HEK293 (cell line): ENCODE data around the gene STIL.

Experiments used
- CTCF ChIA-PET: fragments of 350-600 bp; formaldehyde crosslinking; extraction: SDS; loops from one replicate; lab custom pipeline; 2021; ENCODE audit warnings: antibody characterized with exemption; lab: Yijun Ruan, JAX
- POLR2A ChIA-PET: fragments of 300-600 bp; formaldehyde crosslinking; extraction: SDS; loops from one replicate; lab custom pipeline; 2020; ENCODE audit warnings: antibody characterized with exemption, inconsistent platforms; lab: Yijun Ruan, JAX
- H3K27ac ChIP-seq: fragments of 200-500 bp; sonication (Bioruptor generic); 2 replicates; pipeline ENCODE4 v1.5.1; 2014; ENCODE audit warnings: low read depth, low read length, control low read depth, inconsistent platforms; ENCODE audit errors: extremely low read depth
- H3K36me3 ChIP-seq, 2 experiments: fragments of 200-500 bp in 1 of 2; sonication (Bioruptor generic) in 1 of 2; 1 replicate in 1 of 2; 2 replicates in 1 of 2; pipeline ENCODE4 v1.5.1; 2014 to 2017; ENCODE audit warnings: inconsistent platforms in 2 of 2, low read length in 2 of 2; ENCODE audit not compliant: control insufficient read depth in 2 of 2, insufficient read depth in 1 of 2
- H3K4me1 ChIP-seq: fragments of 200-500 bp; sonication (Bioruptor generic); 2 replicates; pipeline ENCODE4 v1.5.1; 2014; ENCODE audit warnings: mild to moderate bottlenecking, low read length, inconsistent platforms; ENCODE audit not compliant: control insufficient read depth, insufficient read depth
- H3K4me3 ChIP-seq: 2 replicates; pipeline ENCODE4 v1.5.1; 2011; ENCODE audit warnings: low read depth, mild to moderate bottlenecking, control low read depth, low read length, moderate library complexity
- H3K9me3 ChIP-seq: fragments of 200-500 bp; sonication (Bioruptor generic); 2 replicates; pipeline ENCODE4 v1.5.1; 2014; ENCODE audit warnings: low read depth, low read length, inconsistent platforms; ENCODE audit not compliant: control insufficient read depth, insufficient read depth
- GLI2 ChIP-seq: fragments of 450-650 bp; formaldehyde crosslinking; IDR thresholded peaks from 2 replicates; pipeline ENCODE4; 2017; ENCODE audit warnings: missing biosample characterization, missing genetic modification characterization, low read depth, borderline replicate concordance
- MZF1 ChIP-seq: fragments of 450-650 bp; formaldehyde crosslinking; IDR thresholded peaks from 2 replicates; pipeline ENCODE4 v1.5.1; 2017; ENCODE audit warnings: missing biosample characterization, missing genetic modification characterization, borderline replicate concordance
- PRDM1 ChIP-seq: fragments of 450-650 bp; formaldehyde crosslinking; IDR thresholded peaks from 2 replicates; pipeline ENCODE4; 2016; ENCODE audit warnings: missing biosample characterization, missing genetic modification characterization
- PRDM10 ChIP-seq: fragments of 450-650 bp; formaldehyde crosslinking; IDR thresholded peaks from 2 replicates; pipeline ENCODE4 v1.5.1; 2016; ENCODE audit warnings: missing biosample characterization, missing genetic modification characterization
- RBAK ChIP-seq: fragments of 450-650 bp; formaldehyde crosslinking; IDR thresholded peaks from 2 replicates; pipeline ENCODE4 v1.5.1; 2016; ENCODE audit warnings: missing biosample characterization, missing genetic modification characterization
- TSHZ1 ChIP-seq: fragments of 450-650 bp; formaldehyde crosslinking; IDR thresholded peaks from 2 replicates; pipeline ENCODE4 v1.5.1; 2016; ENCODE audit warnings: missing biosample characterization, missing genetic modification characterization, borderline replicate concordance
- ZBTB20 ChIP-seq: fragments of 450-650 bp; formaldehyde crosslinking; IDR thresholded peaks from 2 replicates; pipeline ENCODE4 v1.5.1; 2016; ENCODE audit warnings: missing biosample characterization, missing genetic modification characterization
- ZNF138 ChIP-seq: fragments of 450-650 bp; formaldehyde crosslinking; IDR thresholded peaks from 2 replicates; pipeline ENCODE4 v1.5.1; 2016; ENCODE audit warnings: missing biosample characterization, missing genetic modification characterization, borderline replicate concordance
- ZNF266 ChIP-seq: fragments of 450-650 bp; formaldehyde crosslinking; IDR thresholded peaks from 2 replicates; pipeline ENCODE4 v1.5.1; 2016; ENCODE audit warnings: missing biosample characterization, missing genetic modification characterization, low read depth
- ZNF274 ChIP-seq, 2 experiments: fragments of 200-500 bp in 1 of 2; fragments of 450-650 bp in 1 of 2; sonication (Bioruptor generic) in 1 of 2; formaldehyde crosslinking in 1 of 2; IDR thresholded peaks; 2 replicates each; pipeline versions ENCODE4 v1.5.1 to v1.6.1; 2014 to 2016; ENCODE audit warnings: borderline replicate concordance in 1 of 2, inconsistent platforms in 1 of 2, low read length in 1 of 2, missing biosample characterization in 1 of 2, missing genetic modification characterization in 1 of 2
- ZNF302 ChIP-seq: fragments of 450-650 bp; formaldehyde crosslinking; IDR thresholded peaks from 2 replicates; pipeline ENCODE4 v1.5.1; 2016; ENCODE audit warnings: missing biosample characterization, missing genetic modification characterization, low read depth
- ZNF394 ChIP-seq: fragments of 450-650 bp; formaldehyde crosslinking; IDR thresholded peaks from 2 replicates; pipeline ENCODE4 v1.5.1; 2016; ENCODE audit warnings: missing biosample characterization, missing genetic modification characterization, mild to moderate bottlenecking, moderate library complexity, borderline replicate concordance
- ZNF473 ChIP-seq: fragments of 450-650 bp; formaldehyde crosslinking; IDR thresholded peaks from 2 replicates; pipeline ENCODE4 v1.5.1; 2017; ENCODE audit warnings: missing biosample characterization, missing genetic modification characterization
- ZNF514 ChIP-seq: fragments of 450-650 bp; formaldehyde crosslinking; IDR thresholded peaks from 2 replicates; pipeline ENCODE4 v1.5.1; 2016; ENCODE audit warnings: missing biosample characterization, missing genetic modification characterization
- ZNF548 ChIP-seq: fragments of 450-650 bp; formaldehyde crosslinking; IDR thresholded peaks from 2 replicates; pipeline ENCODE4 v1.5.1; 2016; ENCODE audit warnings: missing biosample characterization, missing genetic modification characterization
- ZNF571 ChIP-seq: fragments of 450-650 bp; formaldehyde crosslinking; IDR thresholded peaks from 2 replicates; pipeline ENCODE4 v1.5.0; 2017; ENCODE audit warnings: missing biosample characterization, missing genetic modification characterization
- ZNF670 ChIP-seq: fragments of 450-650 bp; formaldehyde crosslinking; IDR thresholded peaks from 2 replicates; pipeline ENCODE4 v1.5.1; 2016; ENCODE audit warnings: missing biosample characterization, missing genetic modification characterization, low read depth
- ZNF791 ChIP-seq: fragments of 450-650 bp; formaldehyde crosslinking; IDR thresholded peaks from 2 replicates; pipeline ENCODE4 v1.5.1; 2016; ENCODE audit warnings: missing biosample characterization, missing genetic modification characterization
- ZSCAN4 ChIP-seq: fragments of 450-650 bp; formaldehyde crosslinking; IDR thresholded peaks from 2 replicates; pipeline ENCODE4 v1.5.1; 2017; ENCODE audit warnings: missing biosample characterization, missing genetic modification characterization
- TF ChIP-seq, protein P1 (sequence below): fragments of 450-650 bp; formaldehyde crosslinking; IDR thresholded peaks from 2 replicates; pipeline ENCODE4 v1.5.1; 2017; ENCODE audit warnings: missing biosample characterization, mild to moderate bottlenecking, missing genetic modification characterization, moderate library complexity
- TF ChIP-seq, protein P2 (sequence below): sonication (generic); formaldehyde crosslinking; IDR thresholded peaks from 2 replicates; pipeline ENCODE4 v1.8.1; 2022; ENCODE audit warnings: mild to moderate bottlenecking, moderate library complexity, missing genetic modification reagents

STIL gene

DNA sequence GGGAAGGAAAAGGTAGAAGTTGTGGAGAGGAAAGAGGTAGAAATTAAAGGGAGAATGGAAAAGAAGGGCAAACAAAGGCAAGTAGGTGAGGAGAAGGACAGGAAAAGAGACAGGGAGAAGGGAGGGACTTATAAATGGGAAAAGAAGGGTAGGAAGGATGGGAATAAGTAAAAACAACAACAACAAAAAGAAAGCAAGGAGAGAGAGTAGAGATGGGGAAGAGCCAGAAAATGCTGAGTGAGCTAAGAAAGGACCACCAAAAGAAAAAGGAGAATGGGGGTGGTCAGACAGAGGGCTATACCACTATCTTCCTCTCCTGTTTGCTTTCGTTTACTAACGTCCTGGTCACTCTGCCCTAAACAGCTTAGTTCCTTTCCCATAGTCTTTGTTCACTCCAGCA is 17.9 kb upstream of the STIL start:
- Histone ChIP-seq H3K4me3 (no peak overlapping the region), H3K27ac (no peak overlapping the region), H3K4me1 (no peaks in the 10 kb centered on the region), H3K36me3 (peaks cover 0 to 4% of the 10 kb centered on the region in 2 experiments; a peak in 2 of 3 replicates), H3K9me3 (no peaks in the 10 kb centered on the region)
- POLR2A ChIA-PET = interaction anchor here (4.7 kb wide), 1 partner anchor 18 kb away, joined by 88 read pairs; the partner anchor contains the start of gene STIL
- CTCF ChIA-PET = interaction anchor here (0.5 to 2.8 kb wide), 3 partner anchors 8 to 14 kb away, joined by 3 to 20 read pairs (median 9); no protein-coding TSS in a partner anchor
- no peak for TF ChIP-seq ZNF274 (IDR thresholded peaks at IDR 0.05; ENCODE audit: low read length)
- no peak for TF ChIP-seq ZNF274 (tag by site-specific recombination; IDR thresholded peaks at IDR 0.05; ENCODE audit: borderline replicate concordance)
- no peak for TF ChIP-seq ZNF548 (tag by site-specific recombination)
- TF ChIP-seq ZNF571 (tag by site-specific recombination) = no peak
- TF ChIP-seq PRDM1 (tag by site-specific recombination) = peak; percentile 78
- TF ChIP-seq, protein P1, sequence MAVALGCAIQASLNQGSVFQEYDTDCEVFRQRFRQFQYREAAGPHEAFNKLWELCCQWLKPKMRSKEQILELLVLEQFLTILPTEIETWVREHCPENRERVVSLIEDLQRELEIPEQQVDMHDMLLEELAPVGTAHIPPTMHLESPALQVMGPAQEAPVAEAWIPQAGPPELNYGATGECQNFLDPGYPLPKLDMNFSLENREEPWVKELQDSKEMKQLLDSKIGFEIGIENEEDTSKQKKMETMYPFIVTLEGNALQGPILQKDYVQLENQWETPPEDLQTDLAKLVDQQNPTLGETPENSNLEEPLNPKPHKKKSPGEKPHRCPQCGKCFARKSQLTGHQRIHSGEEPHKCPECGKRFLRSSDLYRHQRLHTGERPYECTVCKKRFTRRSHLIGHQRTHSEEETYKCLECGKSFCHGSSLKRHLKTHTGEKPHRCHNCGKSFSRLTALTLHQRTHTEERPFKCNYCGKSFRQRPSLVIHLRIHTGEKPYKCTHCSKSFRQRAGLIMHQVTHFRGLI (tag by site-specific recombination) = no peak
- peak; percentile 91 for TF ChIP-seq PRDM10

DNA sequence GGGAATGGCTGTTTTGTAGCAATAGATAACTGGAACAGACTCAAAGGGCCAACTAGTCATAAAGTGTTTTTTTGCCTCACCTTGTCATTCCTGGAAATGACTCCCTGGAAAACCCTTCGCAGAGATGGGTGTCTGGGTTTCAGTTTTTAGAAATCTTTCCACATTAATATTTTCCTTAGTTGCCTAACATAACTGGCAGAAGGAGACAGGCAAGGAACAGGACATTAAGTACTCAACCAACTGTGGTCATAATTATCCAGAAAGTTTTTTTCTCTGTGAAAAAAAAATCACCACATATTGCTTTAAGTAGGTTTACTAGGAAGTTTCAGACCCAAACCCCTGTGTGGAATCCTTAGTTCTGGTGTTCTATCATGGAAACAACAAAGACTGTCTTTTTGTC is 16.3 kb upstream of the STIL start:
- Histone ChIP-seq H3K4me3 (no peak overlapping the region), H3K9me3 (no peaks in the 10 kb centered on the region), H3K36me3 (no peaks in the 10 kb centered on the region), H3K4me1 (no peaks in the 10 kb centered on the region), H3K27ac (no peak overlapping the region)
- POLR2A ChIA-PET = interaction anchor here (1.0 kb wide), 1 partner anchor 16 kb away, joined by 10 read pairs; the partner anchor contains the start of gene STIL
- CTCF ChIA-PET = interaction anchor here (0.7 to 1.0 kb wide), 2 partner anchors 8 to 21 kb away, joined by 3 to 6 read pairs; no protein-coding TSS in a partner anchor
- no peak for TF ChIP-seq ZNF394 (tag by site-specific recombination)
- TF ChIP-seq, protein P2, sequence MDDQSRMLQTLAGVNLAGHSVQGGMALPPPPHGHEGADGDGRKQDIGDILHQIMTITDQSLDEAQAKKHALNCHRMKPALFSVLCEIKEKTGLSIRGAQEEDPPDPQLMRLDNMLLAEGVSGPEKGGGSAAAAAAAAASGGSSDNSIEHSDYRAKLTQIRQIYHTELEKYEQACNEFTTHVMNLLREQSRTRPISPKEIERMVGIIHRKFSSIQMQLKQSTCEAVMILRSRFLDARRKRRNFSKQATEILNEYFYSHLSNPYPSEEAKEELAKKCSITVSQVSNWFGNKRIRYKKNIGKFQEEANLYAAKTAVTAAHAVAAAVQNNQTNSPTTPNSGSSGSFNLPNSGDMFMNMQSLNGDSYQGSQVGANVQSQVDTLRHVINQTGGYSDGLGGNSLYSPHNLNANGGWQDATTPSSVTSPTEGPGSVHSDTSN (CRISPR knock-in tag) = no peak
- TF ChIP-seq TSHZ1 (tag by site-specific recombination) = no peak
- no peak for TF ChIP-seq MZF1 (tag by site-specific recombination)
- TF ChIP-seq ZBTB20 (tag by site-specific recombination) = no peak
- TF ChIP-seq ZNF138 (tag by site-specific recombination) = no peak
- no peak for TF ChIP-seq ZSCAN4
- no peak for TF ChIP-seq ZNF514 (tag by site-specific recombination)
- no peak for TF ChIP-seq GLI2 (tag by site-specific recombination)
- no peak for TF ChIP-seq ZNF791 (tag by site-specific recombination)
- TF ChIP-seq ZNF266 = no peak
- no peak for TF ChIP-seq ZNF302 (tag by site-specific recombination)
- TF ChIP-seq ZNF670 (tag by site-specific recombination) = no peak
- TF ChIP-seq ZNF473 (tag by site-specific recombination) = no peak
- TF ChIP-seq RBAK (tag by site-specific recombination) = no peak
